Esophagus squamous epithelium (tissue), 4 donors: ENCODE data around the gene ACOT8.

Experiments used
- POLR2A ChIP-seq, 4 donors: fragments of 450-650 bp; IDR thresholded peaks; one replicate each; pipeline ENCODE4 v1.6.1; 2017; ENCODE audit warnings: antibody characterized with exemption in 4 of 4, mild to moderate bottlenecking in 4 of 4, moderate library complexity in 3 of 4
- TF ChIP-seq, protein P1 (sequence below), 6 experiments: fragments of 450-650 bp in 4 of 6; fragments of 200-600 bp in 2 of 6; sonication (generic) in 2 of 6; IDR thresholded peaks; one replicate each; pipeline ENCODE4 v1.5.1; 2016 to 2019; ENCODE audit warnings: antibody characterized with exemption in 6 of 6, mild to moderate bottlenecking in 4 of 6, moderate library complexity in 4 of 6

DNA sequence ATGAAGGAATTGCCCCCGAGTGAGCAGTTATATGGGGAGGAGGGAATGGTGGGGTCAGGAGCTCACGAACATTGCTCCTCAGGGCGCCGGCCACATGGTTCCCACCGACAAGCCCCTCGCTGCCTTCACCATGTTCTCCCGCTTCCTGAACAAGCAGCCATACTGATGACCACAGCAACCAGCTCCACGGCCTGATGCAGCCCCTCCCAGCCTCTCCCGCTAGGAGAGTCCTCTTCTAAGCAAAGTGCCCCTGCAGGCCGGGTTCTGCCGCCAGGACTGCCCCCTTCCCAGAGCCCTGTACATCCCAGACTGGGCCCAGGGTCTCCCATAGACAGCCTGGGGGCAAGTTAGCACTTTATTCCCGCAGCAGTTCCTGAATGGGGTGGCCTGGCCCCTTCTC lies 41.1 kb upstream of the ACOT8 start:
- TF ChIP-seq, protein P1, sequence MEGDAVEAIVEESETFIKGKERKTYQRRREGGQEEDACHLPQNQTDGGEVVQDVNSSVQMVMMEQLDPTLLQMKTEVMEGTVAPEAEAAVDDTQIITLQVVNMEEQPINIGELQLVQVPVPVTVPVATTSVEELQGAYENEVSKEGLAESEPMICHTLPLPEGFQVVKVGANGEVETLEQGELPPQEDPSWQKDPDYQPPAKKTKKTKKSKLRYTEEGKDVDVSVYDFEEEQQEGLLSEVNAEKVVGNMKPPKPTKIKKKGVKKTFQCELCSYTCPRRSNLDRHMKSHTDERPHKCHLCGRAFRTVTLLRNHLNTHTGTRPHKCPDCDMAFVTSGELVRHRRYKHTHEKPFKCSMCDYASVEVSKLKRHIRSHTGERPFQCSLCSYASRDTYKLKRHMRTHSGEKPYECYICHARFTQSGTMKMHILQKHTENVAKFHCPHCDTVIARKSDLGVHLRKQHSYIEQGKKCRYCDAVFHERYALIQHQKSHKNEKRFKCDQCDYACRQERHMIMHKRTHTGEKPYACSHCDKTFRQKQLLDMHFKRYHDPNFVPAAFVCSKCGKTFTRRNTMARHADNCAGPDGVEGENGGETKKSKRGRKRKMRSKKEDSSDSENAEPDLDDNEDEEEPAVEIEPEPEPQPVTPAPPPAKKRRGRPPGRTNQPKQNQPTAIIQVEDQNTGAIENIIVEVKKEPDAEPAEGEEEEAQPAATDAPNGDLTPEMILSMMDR (IDR thresholded peaks at IDR 0.05): no peak
- no peak for TF ChIP-seq POLR2A (IDR thresholded peaks at IDR 0.05)
